WERI-Rb-1 (cell line): Measurements from ENCODE around the gene PTPRM.

ENCODE experiments used
- DNase-seq: peaks from one replicate; pipeline ENCODE4 v3.0.0-alpha.2; 2020
- H3K27ac ChIP-seq: fragments of 250-450 bp; sonication (Bioruptor Pico); 2 replicates; pipeline ENCODE4 v1.5.1; 2020; ENCODE audit warnings: mild to moderate bottlenecking, moderate library complexity
- H3K27me3 ChIP-seq: fragments of 250-450 bp; sonication (Bioruptor Pico); 2 replicates; pipeline ENCODE4 v1.5.1; 2021; ENCODE audit warnings: mild to moderate bottlenecking, low read depth, moderate library complexity; ENCODE audit not compliant: insufficient read depth, severe bottlenecking
- H3K36me3 ChIP-seq: fragments of 250-450 bp; sonication (Bioruptor Pico); 2 replicates; pipeline ENCODE4 v1.5.1; 2020; ENCODE audit warnings: mild to moderate bottlenecking, moderate library complexity
- H3K4me3 ChIP-seq: 2 replicates; pipeline ENCODE4 v1.5.1; 2011; ENCODE audit warnings: low read depth, mild to moderate bottlenecking, control low read depth, low read length
- H3K9me3 ChIP-seq: fragments of 250-450 bp; sonication (Bioruptor Pico); 2 replicates; pipeline ENCODE4 v1.5.1; 2021; ENCODE audit warnings: mild to moderate bottlenecking, moderate library complexity; ENCODE audit not compliant: severe bottlenecking
- TF ChIP-seq, protein P1 (sequence below): IDR thresholded peaks from 2 replicates; pipeline ENCODE4 v1.5.1; 2011; ENCODE audit warnings: low read depth, mild to moderate bottlenecking, control low read depth, inconsistent platforms, low read length

PTPRM gene

GRCh38 chr18:8368512-8369217, 801.5 kb downstream of the PTPRM start:
- H3K9me3 ChIP-seq: no peaks in the 10 kb centered on the region
- H3K4me3 ChIP-seq: no peak overlapping the region
- H3K27ac ChIP-seq: no peak overlapping the region
- H3K27me3 ChIP-seq: no peaks in the 10 kb centered on the region
- no peaks in the 10 kb centered on the region for H3K36me3 ChIP-seq
- TF ChIP-seq, protein P1, sequence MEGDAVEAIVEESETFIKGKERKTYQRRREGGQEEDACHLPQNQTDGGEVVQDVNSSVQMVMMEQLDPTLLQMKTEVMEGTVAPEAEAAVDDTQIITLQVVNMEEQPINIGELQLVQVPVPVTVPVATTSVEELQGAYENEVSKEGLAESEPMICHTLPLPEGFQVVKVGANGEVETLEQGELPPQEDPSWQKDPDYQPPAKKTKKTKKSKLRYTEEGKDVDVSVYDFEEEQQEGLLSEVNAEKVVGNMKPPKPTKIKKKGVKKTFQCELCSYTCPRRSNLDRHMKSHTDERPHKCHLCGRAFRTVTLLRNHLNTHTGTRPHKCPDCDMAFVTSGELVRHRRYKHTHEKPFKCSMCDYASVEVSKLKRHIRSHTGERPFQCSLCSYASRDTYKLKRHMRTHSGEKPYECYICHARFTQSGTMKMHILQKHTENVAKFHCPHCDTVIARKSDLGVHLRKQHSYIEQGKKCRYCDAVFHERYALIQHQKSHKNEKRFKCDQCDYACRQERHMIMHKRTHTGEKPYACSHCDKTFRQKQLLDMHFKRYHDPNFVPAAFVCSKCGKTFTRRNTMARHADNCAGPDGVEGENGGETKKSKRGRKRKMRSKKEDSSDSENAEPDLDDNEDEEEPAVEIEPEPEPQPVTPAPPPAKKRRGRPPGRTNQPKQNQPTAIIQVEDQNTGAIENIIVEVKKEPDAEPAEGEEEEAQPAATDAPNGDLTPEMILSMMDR: no peak
- no peak for DNase-seq

GRCh38 chr18:8373486-8373885, 806.4 kb downstream of the PTPRM start:
- TF ChIP-seq, protein P1: no peak
- H3K9me3 ChIP-seq: no peaks in the 10 kb centered on the region
- no peak overlapping the region for H3K27ac ChIP-seq
- no peak overlapping the region for H3K4me3 ChIP-seq
- DNase-seq: no peak
- H3K36me3 ChIP-seq: no peaks in the 10 kb centered on the region
- H3K27me3 ChIP-seq: no peaks in the 10 kb centered on the region

GRCh38 chr18:8374676-8375075, 807.6 kb downstream of the PTPRM start:
- Histone ChIP-seq H3K27ac (no peak overlapping the region), H3K36me3 (no peaks in the 10 kb centered on the region), H3K9me3 (no peaks in the 10 kb centered on the region), H3K4me3 (no peak overlapping the region), H3K27me3 (no peaks in the 10 kb centered on the region)
- DNase-seq: no peak
- TF ChIP-seq, protein P1: no peak

GRCh38 chr18:8375249-8375648, 808.1 kb downstream of the PTPRM start:
- Histone ChIP-seq H3K36me3 (no peaks in the 10 kb centered on the region), H3K27me3 (no peaks in the 10 kb centered on the region), H3K4me3 (no peak overlapping the region), H3K27ac (no peak overlapping the region), H3K9me3 (no peaks in the 10 kb centered on the region)
- DNase-seq: no peak
- TF ChIP-seq, protein P1: no peak

GRCh38 chr18:8376113-8376512, 809.0 kb downstream of the PTPRM start:
- Histone ChIP-seq H3K9me3 (no peaks in the 10 kb centered on the region), H3K27ac (no peak overlapping the region), H3K36me3 (no peaks in the 10 kb centered on the region), H3K27me3 (no peaks in the 10 kb centered on the region), H3K4me3 (no peak overlapping the region)
- TF ChIP-seq, protein P1: no peak
- no peak for DNase-seq
